ENCODE results near the gene FGGY. TPM values are rescaled to one million over a fixed set of nuclear protein-coding genes. Genes with fewer than 3 reads are reported as not detected.

The FGGY gene
- total RNA-seq, 2 donors from 2014 or later, result 12.2 to 17.4 TPM

- WGBS, 2 donors, result 87 to 95% methylated on average over 3 of the region's 3 CpGs
- H3K9me3 ChIP-seq, result no peaks in the 10 kb centered on the region
- H3K4me1 ChIP-seq, result no peaks in the 10 kb centered on the region
- H3K36me3 ChIP-seq (replicated peaks in 1 of 2; ENCODE audit: insufficient read depth in 1 of 2, low read depth in 2 of 2), result no peaks in the 10 kb centered on the region
- no peak overlapping the region for H3K4me3 ChIP-seq
- intact Hi-C loops (cut with DNase I), result no loop called here
- H3K27me3 ChIP-seq, result no peaks in the 10 kb centered on the region
- ATAC-seq, result no peak
- TF ChIP-seq POLR2A (IDR thresholded peaks at IDR 0.05) (no peak), CTCF (IDR thresholded peaks at IDR 0.05) (no peak)
- no peak overlapping the region for H3K27ac ChIP-seq
- DNase-seq, result no peak
These were observed 38.4 kb upstream of the FGGY start for GRCh38 chr1:59258412-59259032.

- intact Hi-C loops (cut with DNase I), result no loop called here
These were observed 35.4 kb upstream of the FGGY start for GRCh38 chr1:59261537-59261936.

DNA sequence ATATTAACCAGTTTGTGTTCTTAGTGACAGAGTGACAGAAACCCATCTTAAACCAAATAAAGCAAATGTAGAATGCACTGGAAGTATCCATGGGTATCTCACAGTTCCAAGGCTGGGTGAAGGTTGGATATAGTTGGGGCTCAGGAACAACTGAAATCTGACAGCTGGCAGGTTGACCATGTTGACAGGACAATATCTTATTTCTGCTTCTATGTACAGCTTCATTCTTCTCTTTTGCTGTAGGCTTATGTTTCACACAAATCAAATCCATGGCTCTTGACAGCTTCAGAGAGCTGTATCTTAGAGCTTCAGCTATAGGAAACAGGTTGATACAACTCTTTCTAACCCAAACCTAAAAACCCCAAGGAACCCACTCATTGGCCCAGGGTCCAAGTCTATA lies 34.3 kb upstream of the FGGY start:
- no peaks in the 10 kb centered on the region for H3K27me3 ChIP-seq
- DNase-seq (no peak), ATAC-seq (no peak)
- H3K4me1 ChIP-seq, result no peaks in the 10 kb centered on the region
- TF ChIP-seq CTCF (IDR thresholded peaks at IDR 0.05) (no peak), POLR2A (IDR thresholded peaks at IDR 0.05) (no peak)
- H3K9me3 ChIP-seq, result no peaks in the 10 kb centered on the region
- no peak overlapping the region for H3K4me3 ChIP-seq
- intact Hi-C loops (cut with DNase I), result no loop called here
- no peak overlapping the region for H3K27ac ChIP-seq
- no peaks in the 10 kb centered on the region for H3K36me3 ChIP-seq (replicated peaks in 1 of 2; ENCODE audit: insufficient read depth in 1 of 2, low read depth in 2 of 2)

More at GRCh38 chr1:59261537-59261936, 35.4 kb upstream of the FGGY start:
- Histone ChIP-seq H3K36me3 (replicated peaks in 1 of 2; ENCODE audit: insufficient read depth in 1 of 2, low read depth in 2 of 2) (no peaks in the 10 kb centered on the region), H3K27ac (no peak overlapping the region), H3K9me3 (no peaks in the 10 kb centered on the region), H3K4me1 (no peaks in the 10 kb centered on the region), H3K4me3 (no peak overlapping the region), H3K27me3 (no peaks in the 10 kb centered on the region)
- no peak for DNase-seq
- TF ChIP-seq POLR2A (IDR thresholded peaks at IDR 0.05), result no peak
- TF ChIP-seq CTCF (IDR thresholded peaks at IDR 0.05), result no peak
- no peak for ATAC-seq
- 72 to 74% methylated on average over 1 of the region's 1 CpG for WGBS, 2 donors

GRCh38 chr1:59263111-59263510 lies 33.8 kb upstream of the FGGY start:
- no peak for DNase-seq
- no peaks in the 10 kb centered on the region for H3K4me1 ChIP-seq
- H3K4me3 ChIP-seq, result no peak overlapping the region
- intact Hi-C loops (cut with DNase I), result no loop called here
- no peak for ATAC-seq
- no peaks in the 10 kb centered on the region for H3K27me3 ChIP-seq
- no peaks in the 10 kb centered on the region for H3K36me3 ChIP-seq (replicated peaks in 1 of 2; ENCODE audit: insufficient read depth in 1 of 2, low read depth in 2 of 2)
- no peaks in the 10 kb centered on the region for H3K9me3 ChIP-seq
- TF ChIP-seq CTCF (IDR thresholded peaks at IDR 0.05), result no peak
- no peak for TF ChIP-seq POLR2A (IDR thresholded peaks at IDR 0.05)
- no peak overlapping the region for H3K27ac ChIP-seq

DNA sequence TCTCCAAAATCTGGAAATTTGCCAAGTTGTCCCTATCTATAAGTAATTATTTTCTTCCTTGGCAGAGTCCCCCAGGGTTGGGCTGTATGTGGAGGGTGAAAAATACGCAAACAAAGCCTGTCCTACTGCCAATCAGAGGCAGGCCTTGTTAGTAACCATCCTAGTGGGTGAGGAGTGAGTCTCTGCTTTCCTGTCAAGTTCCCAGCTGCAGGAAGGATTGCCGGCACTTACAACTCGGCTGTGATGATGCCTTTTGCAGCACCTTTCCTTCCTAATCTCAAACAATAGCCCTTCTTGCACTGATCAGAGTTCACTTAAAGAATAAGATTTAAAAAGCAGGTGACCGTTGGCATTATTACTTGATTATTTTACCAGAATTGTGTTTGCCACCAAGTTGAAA lies 31.3 kb upstream of the FGGY start:
- ATAC-seq (no peak), DNase-seq (no peak)
- Histone ChIP-seq H3K27me3 (no peaks in the 10 kb centered on the region), H3K4me3 (no peak overlapping the region), H3K4me1 (no peaks in the 10 kb centered on the region), H3K36me3 (replicated peaks in 1 of 2; ENCODE audit: insufficient read depth in 1 of 2, low read depth in 2 of 2) (no peaks in the 10 kb centered on the region), H3K27ac (no peak overlapping the region), H3K9me3 (no peaks in the 10 kb centered on the region)
- intact Hi-C loops (cut with DNase I), result no loop called here
- TF ChIP-seq POLR2A (IDR thresholded peaks at IDR 0.05), result no peak
- TF ChIP-seq CTCF (IDR thresholded peaks at IDR 0.05), result no peak
- 75 to 81% methylated on average over 4 of the region's 4 CpGs for WGBS, 2 donors

All from body of pancreas (tissue), 4 donors.